ENCODE results near the gene FAM222B. TPM values are rescaled to one million over a fixed set of nuclear protein-coding genes. Genes with fewer than 3 reads are reported as not detected.
A peak's percentile ranks its signal among the peaks of the same experiment; 100 is the strongest.

FAM222B gene
- total RNA-seq, 1 experiment from 2014 or later, result 4.8 TPM

GRCh38 chr17:28717578-28718332 is 124.8 kb downstream of the FAM222B start, which contains the start of gene RAB34:
Gene RAB34, minus strand, starts transcription at chr17:28717868. Its CDS starts 602 bp downstream, at chr17:28717266.
- peaks cover 22% of the 10 kb centered on the region for H4K20me1 ChIP-seq (ENCODE audit: low read length)
- peak within 1 kb of the TSS; percentile 96 for H3K4me2 ChIP-seq (ENCODE audit: low read length)
- H3K79me2 ChIP-seq (ENCODE audit: low read length), result peaks cover 54% of the 10 kb centered on the region
- no peaks in the 10 kb centered on the region for H3K27me3 ChIP-seq (ENCODE audit: low read length)
- peak within 1 kb of the TSS; percentile 99 for H3K9ac ChIP-seq (ENCODE audit: low read length)
- peak within 1 kb of the TSS; percentile 54 for H3K27ac ChIP-seq (ENCODE audit: low read length)
- intact Hi-C loops (cut with micrococcal nuclease), result loop anchor here (10.0 kb wide), 1 partner anchor 73 kb away; the partner anchor contains the start of gene BLTP2
- no TSS peak for BruUV-seq (replicated peaks)
- peaks cover 6% of the 10 kb centered on the region for H3F3A ChIP-seq (ENCODE audit: low read length, unreplicated experiment)
- H3K4me3 ChIP-seq (ENCODE audit: low read length), result peak within 1 kb of the TSS; percentile 93
- ChIA-PET POLR2A (ENCODE audit: unreplicated experiment) (no interaction called here), CTCF (no interaction called here)
- no peaks in the 10 kb centered on the region for H3K9me3 ChIP-seq (ENCODE audit: low read length)
- H2AFZ ChIP-seq (ENCODE audit: low read length), result peak within 1 kb of the TSS; percentile 85
- ATAC-seq (peak; percentile 58), DNase-seq (peak; percentile 80)
- no peaks in the 10 kb centered on the region for H3K9me2 ChIP-seq (replicated peaks; ENCODE audit: low read length)
- H3K36me3 ChIP-seq (ENCODE audit: low read depth, low read length), result peaks cover 34% of the 10 kb centered on the region
- peak; percentile 37 for TF ChIP-seq CTCF (conservative IDR thresholded peaks at IDR 0.05; ENCODE audit: low read depth, low read length)
- TF ChIP-seq EZH2 (IDR thresholded peaks at IDR 0.05; ENCODE audit: low read length, unreplicated experiment), result no peak
- TF ChIP-seq EZH2phosphoT487 (IDR thresholded peaks at IDR 0.05; ENCODE audit: borderline replicate concordance, low read length), result no peak
- H3K4me1 ChIP-seq (ENCODE audit: insufficient read depth, low read length), result peaks cover 27% of the 10 kb centered on the region

- peaks cover 46% of the 10 kb centered on the region for H3K79me2 ChIP-seq (ENCODE audit: low read length)
- H3K27me3 ChIP-seq (ENCODE audit: low read length), result no peaks in the 10 kb centered on the region
- peaks cover 15% of the 10 kb centered on the region for H4K20me1 ChIP-seq (ENCODE audit: low read length)
- ChIA-PET POLR2A (ENCODE audit: unreplicated experiment) (interaction anchor here (0.8 kb wide), 1 partner anchor 10 kb away, joined by 4 read pairs; no protein-coding TSS in a partner anchor), CTCF (no interaction called here)
- peak; percentile 22 for DNase-seq
- intact Hi-C loops (cut with micrococcal nuclease), result loop anchor here (10.0 kb wide), 1 partner anchor 72 kb away; the partner anchor contains the start of gene BLTP2
- BruUV-seq (replicated peaks), result no TSS peak
- TF ChIP-seq EZH2phosphoT487 (IDR thresholded peaks at IDR 0.05; ENCODE audit: borderline replicate concordance, low read length) (no peak), EZH2 (IDR thresholded peaks at IDR 0.05; ENCODE audit: low read length, unreplicated experiment) (no peak), CTCF (conservative IDR thresholded peaks at IDR 0.05; ENCODE audit: low read depth, low read length) (no peak)
- peak overlapping the region; percentile 54 for H3K27ac ChIP-seq (ENCODE audit: low read length)
- peak; percentile 2 for ATAC-seq
- H3K9me2 ChIP-seq (replicated peaks; ENCODE audit: low read length), result no peaks in the 10 kb centered on the region
- peak overlapping the region; percentile 85 for H2AFZ ChIP-seq (ENCODE audit: low read length)
- peak overlapping the region; percentile 99 for H3K9ac ChIP-seq (ENCODE audit: low read length)
- H3F3A ChIP-seq (ENCODE audit: low read length, unreplicated experiment), result peaks cover 6% of the 10 kb centered on the region
- H3K4me2 ChIP-seq (ENCODE audit: low read length), result peak overlapping the region; percentile 96
- H3K9me3 ChIP-seq (ENCODE audit: low read length), result no peaks in the 10 kb centered on the region
- peak overlapping the region; percentile 93 for H3K4me3 ChIP-seq (ENCODE audit: low read length)
- H3K36me3 ChIP-seq (ENCODE audit: low read depth, low read length), result peaks cover 26% of the 10 kb centered on the region
- peaks cover 20% of the 10 kb centered on the region for H3K4me1 ChIP-seq (ENCODE audit: insufficient read depth, low read length)
Observed at GRCh38 chr17:28716740-28717577, 125.6 kb downstream of the FAM222B start.

Measured in PC-3 (cell line).